Spleen (tissue), 7 donors: ENCODE measurements around the gene SPTLC3.

Source experiments
- POLR2A ChIP-seq, 3 donors: fragments of 450-650 bp; IDR thresholded peaks; one replicate each; pipeline ENCODE4 v1.5.1; 2017; ENCODE audit warnings: antibody characterized with exemption in 3 of 3, mild to moderate bottlenecking in 1 of 3
- POLR2AphosphoS5 ChIP-seq, 3 donors: sonication (generic); formaldehyde crosslinking; IDR thresholded peaks; one replicate each; pipeline ENCODE4 v1.5.1; 2017; ENCODE audit warnings: antibody characterized with exemption in 3 of 3
- TF ChIP-seq, protein P1 (sequence below), 11 experiments: fragments of 200-600 bp in 7 of 11; fragments of 450-650 bp in 4 of 11; sonication (generic) in 4 of 11; IDR thresholded peaks in 8 of 11; conservative IDR thresholded peaks in 3 of 11; 1 replicate in 7 of 11; 2 replicates in 4 of 11; pipeline versions ENCODE4 v1.4.0 to v1.8.0; 2016 to 2021; ENCODE audit warnings: antibody characterized with exemption in 11 of 11, inconsistent platforms in 4 of 11, mild to moderate bottlenecking in 1 of 11
- donor health status: DM: no; HTN: no; CAD: no; lungs with moderate emphysema.
- donor health status: DM: no; HTN: no; CAD: no.
- donor health status: DM: no; HTN: no; CAD: no.

- TF ChIP-seq, protein P1, sequence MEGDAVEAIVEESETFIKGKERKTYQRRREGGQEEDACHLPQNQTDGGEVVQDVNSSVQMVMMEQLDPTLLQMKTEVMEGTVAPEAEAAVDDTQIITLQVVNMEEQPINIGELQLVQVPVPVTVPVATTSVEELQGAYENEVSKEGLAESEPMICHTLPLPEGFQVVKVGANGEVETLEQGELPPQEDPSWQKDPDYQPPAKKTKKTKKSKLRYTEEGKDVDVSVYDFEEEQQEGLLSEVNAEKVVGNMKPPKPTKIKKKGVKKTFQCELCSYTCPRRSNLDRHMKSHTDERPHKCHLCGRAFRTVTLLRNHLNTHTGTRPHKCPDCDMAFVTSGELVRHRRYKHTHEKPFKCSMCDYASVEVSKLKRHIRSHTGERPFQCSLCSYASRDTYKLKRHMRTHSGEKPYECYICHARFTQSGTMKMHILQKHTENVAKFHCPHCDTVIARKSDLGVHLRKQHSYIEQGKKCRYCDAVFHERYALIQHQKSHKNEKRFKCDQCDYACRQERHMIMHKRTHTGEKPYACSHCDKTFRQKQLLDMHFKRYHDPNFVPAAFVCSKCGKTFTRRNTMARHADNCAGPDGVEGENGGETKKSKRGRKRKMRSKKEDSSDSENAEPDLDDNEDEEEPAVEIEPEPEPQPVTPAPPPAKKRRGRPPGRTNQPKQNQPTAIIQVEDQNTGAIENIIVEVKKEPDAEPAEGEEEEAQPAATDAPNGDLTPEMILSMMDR (IDR thresholded peaks at IDR 0.05 in 8 of 11, conservative IDR thresholded peaks at IDR 0.05 in 3 of 11), result no peak
- TF ChIP-seq POLR2AphosphoS5 (IDR thresholded peaks at IDR 0.05) (no peak), POLR2A (IDR thresholded peaks at IDR 0.05) (no peak)
Observed at GRCh38 chr20:12969071-12969669, 39.6 kb upstream of the SPTLC3 start.
